ENCODE data around the gene SH3GL1. TPM values are rescaled to one million over a fixed set of nuclear protein-coding genes. Genes with fewer than 3 reads are reported as not detected.

The SH3GL1 gene
- total RNA-seq, 1 experiment from 2014 or later = 40.7 TPM

DNA sequence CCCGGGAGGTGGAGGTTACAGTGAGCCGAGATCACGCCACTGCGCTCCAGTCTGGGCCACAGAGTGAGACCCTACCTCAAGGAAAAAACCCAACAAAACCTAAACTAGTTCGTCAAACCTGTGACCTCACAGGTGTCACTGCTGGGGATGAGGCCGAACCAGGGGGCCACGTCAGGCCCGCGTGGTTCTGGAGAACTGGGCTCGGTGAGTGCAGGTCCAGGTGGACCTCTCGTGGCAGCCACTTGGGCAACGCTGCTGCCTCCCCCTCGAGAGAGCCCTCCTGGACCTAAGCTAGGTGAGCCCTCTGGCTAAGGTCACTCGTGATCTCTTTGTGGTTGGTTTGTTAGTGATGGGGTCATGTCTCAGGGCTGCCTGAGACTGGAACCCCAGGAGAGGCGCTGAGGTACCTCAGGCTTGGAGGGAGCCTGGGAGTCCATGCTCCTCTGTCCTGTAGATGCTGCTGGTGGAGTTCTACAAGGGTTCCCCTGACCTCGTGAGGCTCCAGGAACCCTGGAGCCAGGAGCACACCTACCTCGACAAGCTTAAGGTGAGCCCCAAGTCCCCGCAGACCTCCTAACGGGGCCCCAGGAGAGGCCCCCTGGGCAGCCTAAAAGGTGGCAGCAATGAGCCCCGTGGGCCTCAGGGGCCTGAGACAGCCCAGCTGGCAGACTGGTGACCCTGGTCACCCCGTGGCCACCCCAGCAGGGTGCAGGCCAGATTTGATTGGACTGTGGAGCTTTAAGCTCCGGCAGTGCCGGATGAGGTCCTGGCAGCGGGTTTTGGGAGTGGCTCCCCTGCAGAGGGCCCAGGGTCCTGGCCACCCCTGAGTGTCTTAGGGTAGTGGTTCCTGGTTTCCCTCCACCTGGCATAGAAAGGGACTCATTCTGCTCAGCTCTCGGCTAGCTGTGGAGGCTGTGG is 41.4 kb downstream of the SH3GL1 start:
- no peak overlapping the region for H3K27ac Mint-ChIP-seq (ENCODE audit: unreplicated experiment)
- TF ChIP-seq CTCF (IDR thresholded peaks at IDR 0.05; ENCODE audit: unreplicated experiment) = no peak
- CTCF ChIA-PET = no interaction called here

DNA sequence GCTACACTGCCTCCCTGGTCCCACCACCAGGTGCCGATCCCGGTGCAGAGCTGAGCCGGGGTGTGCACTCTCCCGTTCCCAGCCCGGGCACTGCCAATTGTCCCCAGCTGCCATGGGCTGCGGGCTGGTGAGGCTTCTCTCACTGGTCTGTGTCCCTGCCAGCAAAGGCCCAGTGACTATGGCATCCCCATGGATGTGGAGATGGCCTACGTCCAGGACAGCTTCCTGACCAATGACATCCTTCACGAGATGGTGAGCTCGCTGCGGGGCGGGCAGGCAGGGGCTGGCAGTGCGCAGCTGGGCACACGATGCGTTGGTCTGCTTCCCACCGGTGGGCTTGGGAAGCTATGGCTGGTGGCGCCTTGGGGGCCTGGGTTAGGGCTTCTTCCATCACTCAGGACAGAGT is 42.4 kb downstream of the SH3GL1 start:
- CTCF ChIA-PET = no interaction called here
- Mint-ChIP-seq H3K9me3 (ENCODE audit: low read depth, unreplicated experiment) (no peaks in the 10 kb centered on the region), H3K4me3 (ENCODE audit: low read depth, unreplicated experiment) (no peak overlapping the region), H3K36me3 (ENCODE audit: insufficient read depth, unreplicated experiment) (peaks cover 22% of the 10 kb centered on the region), H3K27ac (ENCODE audit: unreplicated experiment) (no peak overlapping the region), H3K27me3 (ENCODE audit: unreplicated experiment) (no peaks in the 10 kb centered on the region), H3K4me1 (ENCODE audit: low read depth, unreplicated experiment) (no peaks in the 10 kb centered on the region)
- DNase-seq = no peak
- BruUV-seq (replicated peaks) = no TSS peak
- no peak for TF ChIP-seq CTCF (IDR thresholded peaks at IDR 0.05; ENCODE audit: unreplicated experiment)
- intact Hi-C loops (cut with micrococcal nuclease; ENCODE audit: unreplicated experiment) = no loop called here

More for the DNA sequence above, 41.4 kb downstream of the SH3GL1 start:
- no peak for DNase-seq
- no TSS peak for BruUV-seq (replicated peaks)
- intact Hi-C loops (cut with micrococcal nuclease; ENCODE audit: unreplicated experiment) = no loop called here
- Mint-ChIP-seq H3K36me3 (ENCODE audit: insufficient read depth, unreplicated experiment) (peaks cover 27% of the 10 kb centered on the region), H3K4me1 (ENCODE audit: low read depth, unreplicated experiment) (no peaks in the 10 kb centered on the region), H3K9me3 (ENCODE audit: low read depth, unreplicated experiment) (no peaks in the 10 kb centered on the region), H3K4me3 (ENCODE audit: low read depth, unreplicated experiment) (no peak overlapping the region), H3K27me3 (ENCODE audit: unreplicated experiment) (no peaks in the 10 kb centered on the region)

DNA sequence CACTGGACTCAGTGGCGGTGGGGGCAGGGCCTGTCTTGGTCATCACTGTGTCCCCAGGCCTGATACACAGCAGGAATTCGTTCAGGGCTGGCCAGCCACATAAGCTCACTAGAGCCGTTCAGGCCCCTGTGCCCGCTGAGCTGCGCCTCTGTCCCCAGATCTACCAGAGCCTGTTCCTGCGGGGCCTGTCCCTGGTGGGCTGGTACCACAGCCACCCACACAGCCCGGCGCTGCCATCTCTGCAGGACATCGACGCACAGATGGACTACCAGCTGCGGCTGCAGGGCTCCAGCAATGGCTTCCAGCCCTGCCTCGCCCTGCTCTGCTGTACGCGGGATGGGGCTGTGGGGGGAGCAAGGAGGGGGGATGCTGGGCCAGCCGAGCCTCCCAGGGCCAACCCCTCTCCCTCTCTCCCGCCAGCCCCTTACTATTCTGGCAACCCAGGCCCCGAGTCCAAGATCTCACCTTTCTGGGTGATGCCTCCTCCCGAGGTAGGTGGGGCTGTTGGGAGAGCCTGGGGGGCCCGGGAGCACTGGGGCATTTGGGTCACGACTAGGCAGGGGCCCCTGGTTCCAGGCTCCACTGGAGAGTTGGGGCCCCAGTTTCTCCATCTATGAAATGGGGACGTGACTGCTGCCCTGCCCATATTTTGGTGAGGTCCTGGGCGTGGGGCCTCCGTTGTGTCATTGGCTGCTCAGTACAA is 43.1 kb downstream of the SH3GL1 start:
- CTCF ChIA-PET = no interaction called here
- Mint-ChIP-seq H3K4me1 (ENCODE audit: low read depth, unreplicated experiment) (no peaks in the 10 kb centered on the region), H3K4me3 (ENCODE audit: low read depth, unreplicated experiment) (no peak overlapping the region), H3K27me3 (ENCODE audit: unreplicated experiment) (no peaks in the 10 kb centered on the region), H3K36me3 (ENCODE audit: insufficient read depth, unreplicated experiment) (peaks cover 25% of the 10 kb centered on the region), H3K27ac (ENCODE audit: unreplicated experiment) (no peak overlapping the region), H3K9me3 (ENCODE audit: low read depth, unreplicated experiment) (no peaks in the 10 kb centered on the region)
- no peak for TF ChIP-seq CTCF (IDR thresholded peaks at IDR 0.05; ENCODE audit: unreplicated experiment)
- DNase-seq = no peak
- BruUV-seq (replicated peaks) = no TSS peak
- intact Hi-C loops (cut with micrococcal nuclease; ENCODE audit: unreplicated experiment) = no loop called here

DNA sequence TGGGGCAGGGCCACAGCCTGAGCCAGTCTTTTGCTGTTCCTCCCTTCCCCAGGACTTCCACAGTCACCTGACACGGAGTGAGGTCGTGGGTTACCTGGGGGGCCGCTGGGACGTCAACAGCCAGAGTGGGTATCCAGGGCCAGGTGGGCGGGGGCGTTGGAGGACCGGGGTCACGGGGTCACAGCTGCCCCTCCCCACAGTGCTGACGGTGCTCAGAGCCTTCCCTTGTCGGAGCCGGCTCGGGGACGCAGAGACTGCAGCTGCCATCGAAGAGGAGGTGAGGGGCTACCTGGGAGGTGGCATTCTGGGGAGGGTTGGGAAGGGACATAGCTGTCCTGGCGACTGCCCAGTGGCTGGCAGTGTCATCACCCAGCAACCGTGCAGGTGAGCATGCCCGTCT is 45.5 kb downstream of the SH3GL1 start:
- Mint-ChIP-seq H3K4me3 (ENCODE audit: low read depth, unreplicated experiment) (no peak overlapping the region), H3K27me3 (ENCODE audit: unreplicated experiment) (no peaks in the 10 kb centered on the region), H3K4me1 (ENCODE audit: low read depth, unreplicated experiment) (no peaks in the 10 kb centered on the region), H3K36me3 (ENCODE audit: insufficient read depth, unreplicated experiment) (peaks cover 14% of the 10 kb centered on the region), H3K27ac (ENCODE audit: unreplicated experiment) (no peak overlapping the region), H3K9me3 (ENCODE audit: low read depth, unreplicated experiment) (no peaks in the 10 kb centered on the region)
- no peak for TF ChIP-seq CTCF (IDR thresholded peaks at IDR 0.05; ENCODE audit: unreplicated experiment)
- intact Hi-C loops (cut with micrococcal nuclease; ENCODE audit: unreplicated experiment) = no loop called here
- no peak for DNase-seq
- BruUV-seq (replicated peaks) = no TSS peak
- CTCF ChIA-PET = no interaction called here
